ENCODE results near the gene TBPL1. TPM values are rescaled to one million over a fixed set of nuclear protein-coding genes. Genes with fewer than 3 reads are reported as not detected.

Gene TBPL1
- total and polyA plus RNA-seq, 2 of the 13 experiments (the other 11 are each of a cell fraction or from before 2014, with no cell fraction given): 25.3 to 39.3 TPM

- TF ChIP-seq ZNF597 (CRISPR knock-in tag; IDR thresholded peaks at IDR 0.05): no peak
- peak; percentile 74; the same call in 1 of the 2 replicates for TF ChIP-seq GFI1 (CRISPR knock-in tag; IDR thresholded peaks at IDR 0.05; ENCODE audit: borderline replicate concordance)
- peak; percentile 48 for TF ChIP-seq BORCS8-MEF2B (CRISPR knock-in tag; IDR thresholded peaks at IDR 0.05)
- TF ChIP-seq SOX6 (IDR thresholded peaks at IDR 0.05): no peak
- TF ChIP-seq SOX6 (CRISPR knock-in tag; IDR thresholded peaks at IDR 0.05): peak; percentile 79
- no peak for TF ChIP-seq KIAA2018 (CRISPR knock-in tag; IDR thresholded peaks at IDR 0.05; ENCODE audit: borderline replicate concordance)
- TF ChIP-seq KLF16 (CRISPR knock-in tag; IDR thresholded peaks at IDR 0.05): peak in 1 of 2 experiments; percentile 93; a peak in 2 of 4 replicates
- no peak for TF ChIP-seq PRDM4 (CRISPR knock-in tag; IDR thresholded peaks at IDR 0.05; ENCODE audit: borderline replicate concordance)
- TF ChIP-seq ZNF276 (CRISPR knock-in tag; IDR thresholded peaks at IDR 0.05; ENCODE audit: low read depth): no peak; the same call in 1 of the 2 replicates
- peak; percentile 50; the same call in 1 of the 2 replicates for TF ChIP-seq ZNF317 (CRISPR knock-in tag; IDR thresholded peaks at IDR 0.05)
- peak; percentile 84 for TF ChIP-seq ZNF605 (CRISPR knock-in tag; IDR thresholded peaks at IDR 0.05)
- no peak for TF ChIP-seq RBAK (CRISPR knock-in tag; IDR thresholded peaks at IDR 0.05)
- peak; percentile 89 for TF ChIP-seq ZKSCAN8 (CRISPR knock-in tag; IDR thresholded peaks at IDR 0.05; ENCODE audit: borderline replicate concordance)
- TF ChIP-seq BRD4 (CRISPR knock-in tag; IDR thresholded peaks at IDR 0.05): no peak
- no peak for TF ChIP-seq PAF1 (CRISPR knock-in tag; IDR thresholded peaks at IDR 0.05)
Measured at GRCh38 chr6:133952815-133953633, at the start of gene TBPL1 (continued).
